HuH-7 (cell line): ENCODE results near the gene JMJD6.
A peak's percentile ranks its signal among the peaks of the same experiment; 100 is the strongest.
"Not testable (repeated sequence)": the region's sequence is repeated elsewhere in the genome, so short reads cannot be mapped to it uniquely, and the experiment has no call there.

Experiments
- DNase-seq: peaks from one replicate; pipeline ENCODE4 v3.0.0; 2011; ENCODE audit warnings: low spot score

The JMJD6 gene

GRCh38 chr17:76716146-76716838 lies 10.1 kb downstream of the JMJD6 start:
- DNase-seq, result no peak

GRCh38 chr17:76715496-76715830 lies 10.9 kb downstream of the JMJD6 start:
- no peak for DNase-seq

GRCh38 chr17:76714822-76715495 lies 11.4 kb downstream of the JMJD6 start:
- peak; percentile 56 for DNase-seq

- DNase-seq, result no peak
Observed at GRCh38 chr17:76714336-76714735, 12.1 kb downstream of the JMJD6 start.

- no peak for DNase-seq
Observed at GRCh38 chr17:76713765-76714164, 12.6 kb downstream of the JMJD6 start.

GRCh38 chr17:76712321-76712720 lies 14.1 kb downstream of the JMJD6 start:
- DNase-seq, result not testable (repeated sequence)

GRCh38 chr17:76710863-76711611 lies 15.4 kb downstream of the JMJD6 start, which contains the start of gene MXRA7:
TSS of gene MXRA7 (minus strand) at chr17:76710965. CDS start at chr17:76710946, 19 bp downstream.
- DNase-seq, result peak; percentile 80

- peak; percentile 44 for DNase-seq
Observed at GRCh38 chr17:76709951-76710862, 16.2 kb downstream of the JMJD6 start.

- no peak for DNase-seq
Observed at GRCh38 chr17:76709077-76709950, 17.1 kb downstream of the JMJD6 start.

- DNase-seq, result peak; percentile 72
Observed at GRCh38 chr17:76707985-76708807, 18.2 kb downstream of the JMJD6 start.

GRCh38 chr17:76706817-76707216 lies 19.6 kb downstream of the JMJD6 start:
- no peak for DNase-seq

- DNase-seq, result no peak
Observed at GRCh38 chr17:76704805-76705204, 21.6 kb downstream of the JMJD6 start.

- no peak for DNase-seq
Observed at GRCh38 chr17:76702941-76703637, 23.3 kb downstream of the JMJD6 start.

- no peak for DNase-seq
Observed at GRCh38 chr17:76702076-76702475, 24.3 kb downstream of the JMJD6 start.

- DNase-seq, result no peak
Observed at GRCh38 chr17:76701471-76701967, 24.9 kb downstream of the JMJD6 start.

- no peak for DNase-seq
Observed at GRCh38 chr17:76700617-76701470, 25.6 kb downstream of the JMJD6 start.

GRCh38 chr17:76700270-76700616 lies 26.2 kb downstream of the JMJD6 start:
- no peak for DNase-seq

- not testable (repeated sequence) for DNase-seq
Observed at GRCh38 chr17:76698466-76698977, 27.9 kb downstream of the JMJD6 start.
